Measurements from ENCODE around the gene RNU5D-1.
"Not testable (repeated sequence)": the region's sequence is repeated elsewhere in the genome, so short reads cannot be mapped to it uniquely, and the experiment has no call there.

Gene RNU5D-1

GRCh38 chr1:44740179-44740617, 9.2 kb upstream of the RNU5D-1 start:
- no peak for DNase-seq (ENCODE audit: low spot score in 2 of 2)
- H3K27ac Mint-ChIP-seq = peak overlapping the region; percentile 88
- peak overlapping the region; percentile 88 for H3K4me3 Mint-ChIP-seq
- H3K36me3 Mint-ChIP-seq = peaks cover 54% of the 10 kb centered on the region
- peaks cover 14% of the 10 kb centered on the region for H3K4me1 Mint-ChIP-seq
- ATAC-seq = no peak
- H3K9me3 Mint-ChIP-seq = no peaks in the 10 kb centered on the region

GRCh38 chr1:44739307-44740178, 8.6 kb upstream of the RNU5D-1 start, which contains the start of gene KIF2C:
Gene KIF2C, plus strand, starts transcription at chr1:44739837. Its CDS starts 96 bp downstream, at chr1:44739933.
- Mint-ChIP-seq H3K4me3 (peak within 1 kb of the TSS; percentile 88), H3K9me3 (no peaks in the 10 kb centered on the region), H3K27ac (peak within 1 kb of the TSS; percentile 88), H3K4me1 (peaks cover 14% of the 10 kb centered on the region), H3K36me3 (peaks cover 48% of the 10 kb centered on the region)
- peak; percentile 98 for ATAC-seq
- DNase-seq (ENCODE audit: low spot score in 2 of 2) = peak; percentile 87 to 98

DNA sequence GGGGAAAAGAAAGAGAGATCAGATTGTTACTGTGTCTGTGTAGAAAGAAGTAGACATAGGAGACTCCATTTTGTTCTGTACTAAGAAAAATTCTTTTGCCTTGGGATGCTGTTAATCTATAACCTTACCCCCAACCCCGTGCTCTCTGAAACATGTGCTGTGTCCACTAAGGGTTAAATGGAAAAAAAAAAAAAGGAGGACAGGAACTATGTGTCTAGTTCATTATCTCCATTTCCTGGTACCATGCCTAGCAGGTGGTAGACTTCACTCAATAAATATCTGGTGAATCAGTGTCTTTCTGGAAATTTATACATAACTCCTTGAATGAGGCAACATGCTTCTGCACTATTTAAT, 8.0 kb upstream of the RNU5D-1 start:
- H3K4me1 Mint-ChIP-seq = peaks cover 14% of the 10 kb centered on the region
- H3K4me3 Mint-ChIP-seq = peak overlapping the region; percentile 88
- peaks cover 42% of the 10 kb centered on the region for H3K36me3 Mint-ChIP-seq
- DNase-seq (ENCODE audit: low spot score in 2 of 2); ATAC-seq; H3K9me3 Mint-ChIP-seq: not testable (repeated sequence)
- H3K27ac Mint-ChIP-seq = peak overlapping the region; percentile 88

DNA sequence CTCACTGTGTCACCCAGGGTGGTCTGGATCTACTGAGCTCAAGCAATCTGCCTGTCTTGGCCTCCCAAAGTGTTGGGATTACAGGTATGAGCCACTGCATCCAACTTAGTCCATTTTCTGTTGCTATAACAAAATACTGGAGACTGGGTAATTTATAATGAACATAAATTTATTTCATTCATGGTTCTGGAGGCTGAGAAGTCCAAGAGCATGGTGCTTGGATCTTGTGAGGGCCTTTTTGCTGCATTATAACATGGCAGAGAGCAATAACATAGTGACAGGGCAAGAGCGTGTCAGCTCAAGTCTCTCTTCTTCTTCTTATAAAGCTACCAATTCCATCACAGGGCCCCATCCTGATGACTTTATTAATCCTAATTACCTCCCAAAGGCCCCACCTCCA, 5.0 kb upstream of the RNU5D-1 start:
- ATAC-seq (no peak), DNase-seq (ENCODE audit: low spot score in 2 of 2) (no peak)
- Mint-ChIP-seq H3K9me3 (no peaks in the 10 kb centered on the region), H3K4me1 (peaks cover 10% of the 10 kb centered on the region), H3K36me3 (peaks cover 25% of the 10 kb centered on the region), H3K27ac (no peak overlapping the region), H3K4me3 (no peak overlapping the region)

- Mint-ChIP-seq H3K4me3 (no peak overlapping the region), H3K9me3 (no peaks in the 10 kb centered on the region), H3K36me3 (peaks cover 24% of the 10 kb centered on the region), H3K4me1 (peaks cover 13% of the 10 kb centered on the region), H3K27ac (no peak overlapping the region)
- DNase-seq (ENCODE audit: low spot score in 2 of 2) (no peak), ATAC-seq (no peak)
Measured at GRCh38 chr1:44733784-44734183, 2.8 kb upstream of the RNU5D-1 start.

GRCh38 chr1:44733365-44733764, 2.4 kb upstream of the RNU5D-1 start:
- H3K4me3 Mint-ChIP-seq = no peak overlapping the region
- no peak overlapping the region for H3K27ac Mint-ChIP-seq
- peaks cover 14% of the 10 kb centered on the region for H3K4me1 Mint-ChIP-seq
- no peaks in the 10 kb centered on the region for H3K9me3 Mint-ChIP-seq
- ATAC-seq (no peak), DNase-seq (ENCODE audit: low spot score in 2 of 2) (no peak)
- H3K36me3 Mint-ChIP-seq = peaks cover 24% of the 10 kb centered on the region

DNA sequence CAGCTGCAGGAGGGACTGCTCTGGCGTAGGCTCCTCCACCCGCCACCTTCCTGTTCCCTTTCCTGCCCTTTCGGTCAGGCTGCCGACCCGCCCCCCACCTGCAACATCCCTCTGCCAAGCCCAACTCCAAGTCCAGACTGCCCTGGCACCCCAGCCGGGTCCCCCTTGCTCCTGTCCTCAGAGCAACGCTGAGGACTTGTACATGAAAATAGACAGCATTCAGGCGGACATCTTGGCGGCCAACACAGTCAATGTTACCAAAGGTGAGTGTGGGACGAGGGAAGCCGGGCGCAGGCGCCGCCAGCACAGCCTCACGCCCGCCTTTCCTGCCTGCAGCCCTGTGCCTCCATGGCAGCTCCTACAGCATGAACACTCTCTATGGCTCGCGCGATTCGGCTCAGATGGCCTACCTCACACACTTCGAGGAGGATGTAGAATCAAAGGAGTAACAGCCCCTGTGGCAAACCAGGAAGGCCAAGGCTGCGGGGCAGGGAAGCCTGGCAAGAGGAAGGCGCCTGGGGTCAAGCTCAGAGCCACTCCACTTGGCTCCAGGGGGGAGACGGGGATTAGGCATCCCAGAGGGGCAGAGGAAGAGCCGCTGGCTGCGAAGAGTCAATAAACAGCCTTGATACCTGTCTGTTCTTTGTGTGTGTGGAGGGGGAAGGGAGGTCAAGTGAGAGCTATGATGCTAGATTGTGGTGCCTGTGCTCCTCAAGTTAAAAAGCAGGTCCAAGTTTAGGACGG, 5.8 kb downstream of the RNU5D-1 start:
- Mint-ChIP-seq H3K27ac (peak overlapping the region; percentile 67), H3K4me3 (peak overlapping the region; percentile 47), H3K9me3 (no peaks in the 10 kb centered on the region), H3K4me1 (peaks cover 57% of the 10 kb centered on the region), H3K36me3 (peaks cover 34% of the 10 kb centered on the region)
- no peak for DNase-seq (ENCODE audit: low spot score in 2 of 2)
- no peak for ATAC-seq

DNA sequence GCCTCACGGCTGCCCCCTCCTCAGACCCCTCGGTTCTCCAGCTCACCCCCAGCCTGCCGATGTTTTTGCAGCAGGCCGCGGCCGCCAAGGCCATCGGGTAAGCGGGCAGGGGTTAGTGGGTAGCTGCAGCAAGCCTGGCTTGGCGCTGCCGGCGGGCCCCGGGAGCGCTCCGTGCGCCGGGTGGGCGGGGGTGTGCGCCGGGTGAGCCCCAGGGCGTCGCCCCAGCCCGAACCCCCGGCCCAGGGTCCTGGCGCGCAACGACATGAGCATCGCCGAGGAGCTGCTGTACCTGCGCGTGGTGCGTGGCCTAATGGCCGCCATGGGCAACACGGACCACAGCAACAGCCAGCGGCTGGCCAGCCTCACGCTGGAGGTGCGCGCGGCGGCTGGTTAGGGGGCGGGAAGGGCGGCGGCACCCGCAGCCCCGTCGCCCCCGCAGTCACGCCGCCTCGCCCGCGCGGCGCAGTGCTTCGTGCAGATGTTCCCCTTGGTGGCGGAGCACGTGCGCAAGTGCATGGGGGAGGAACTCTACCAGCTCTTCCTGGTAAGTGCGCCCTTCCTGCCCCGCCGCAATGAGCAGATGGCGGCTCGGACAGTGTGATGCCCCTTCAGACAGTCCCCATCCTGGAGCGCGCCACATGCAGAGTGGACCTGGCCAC, 6.5 kb downstream of the RNU5D-1 start:
- ATAC-seq = no peak
- peaks cover 60% of the 10 kb centered on the region for H3K4me1 Mint-ChIP-seq
- no peaks in the 10 kb centered on the region for H3K9me3 Mint-ChIP-seq
- H3K36me3 Mint-ChIP-seq = peaks cover 30% of the 10 kb centered on the region
- DNase-seq (ENCODE audit: low spot score in 2 of 2) = no peak
- H3K27ac Mint-ChIP-seq = peak overlapping the region; percentile 67
- H3K4me3 Mint-ChIP-seq = peak overlapping the region; percentile 55

DNA sequence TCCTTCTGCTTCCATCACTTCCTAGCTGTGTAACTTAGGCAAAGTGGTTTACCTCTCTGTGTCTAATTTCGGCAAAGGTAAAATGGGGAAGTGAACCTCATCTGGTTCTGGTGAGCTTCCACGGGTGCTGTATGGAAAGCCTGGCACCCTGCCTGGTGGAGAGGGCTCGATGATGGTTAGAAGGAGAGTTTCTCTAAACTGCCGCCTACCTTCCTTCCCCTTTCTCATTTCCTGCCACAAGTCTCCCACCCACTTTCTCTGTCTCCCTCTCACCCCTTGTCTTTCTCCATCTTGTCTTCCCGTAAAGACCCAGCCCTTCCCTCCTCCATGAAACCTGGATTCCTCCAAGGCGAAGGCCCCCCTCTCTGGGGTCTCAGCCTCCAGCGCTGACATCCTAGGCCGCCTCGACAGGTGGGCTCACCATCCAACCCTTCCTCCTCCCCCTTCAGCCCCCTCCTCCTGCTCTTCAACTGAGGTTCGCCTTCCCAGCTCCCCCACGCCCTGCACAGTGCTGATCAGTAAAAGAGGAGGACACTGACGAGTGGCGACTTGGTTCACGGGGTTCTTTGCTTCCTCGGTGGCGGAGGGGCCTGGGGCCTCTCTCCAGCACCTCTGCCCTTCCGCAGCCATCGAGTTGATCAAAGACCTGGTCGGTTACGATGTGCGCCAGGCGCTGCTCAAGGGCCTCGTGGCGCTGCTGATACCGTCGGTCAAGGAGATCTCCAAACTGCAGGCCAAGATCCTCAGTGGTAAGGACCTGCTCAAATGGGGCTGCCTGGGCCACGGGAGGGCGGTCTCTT, 7.3 kb downstream of the RNU5D-1 start:
- ATAC-seq = no peak
- Mint-ChIP-seq H3K36me3 (peaks cover 30% of the 10 kb centered on the region), H3K9me3 (no peaks in the 10 kb centered on the region), H3K4me3 (peak overlapping the region; percentile 55), H3K4me1 (peaks cover 59% of the 10 kb centered on the region), H3K27ac (peak overlapping the region; percentile 67)
- no peak for DNase-seq (ENCODE audit: low spot score in 2 of 2)

GRCh38 chr1:44723064-44723463, 7.9 kb downstream of the RNU5D-1 start:
- H3K4me3 Mint-ChIP-seq = peak overlapping the region; percentile 55
- H3K4me1 Mint-ChIP-seq = peaks cover 63% of the 10 kb centered on the region
- no peaks in the 10 kb centered on the region for H3K9me3 Mint-ChIP-seq
- ATAC-seq (no peak), DNase-seq (ENCODE audit: low spot score in 2 of 2) (no peak)
- H3K36me3 Mint-ChIP-seq = peaks cover 30% of the 10 kb centered on the region
- H3K27ac Mint-ChIP-seq = peak overlapping the region; percentile 67

GRCh38 chr1:44721485-44722361, 9.2 kb downstream of the RNU5D-1 start:
- peak; percentile 91 for ATAC-seq
- Mint-ChIP-seq H3K36me3 (peaks cover 30% of the 10 kb centered on the region), H3K9me3 (no peaks in the 10 kb centered on the region), H3K27ac (peak overlapping the region; percentile 99), H3K4me3 (peak overlapping the region; percentile 55), H3K4me1 (peaks cover 72% of the 10 kb centered on the region)
- DNase-seq (ENCODE audit: low spot score in 2 of 2) = peak; percentile 48 to 89

DNA sequence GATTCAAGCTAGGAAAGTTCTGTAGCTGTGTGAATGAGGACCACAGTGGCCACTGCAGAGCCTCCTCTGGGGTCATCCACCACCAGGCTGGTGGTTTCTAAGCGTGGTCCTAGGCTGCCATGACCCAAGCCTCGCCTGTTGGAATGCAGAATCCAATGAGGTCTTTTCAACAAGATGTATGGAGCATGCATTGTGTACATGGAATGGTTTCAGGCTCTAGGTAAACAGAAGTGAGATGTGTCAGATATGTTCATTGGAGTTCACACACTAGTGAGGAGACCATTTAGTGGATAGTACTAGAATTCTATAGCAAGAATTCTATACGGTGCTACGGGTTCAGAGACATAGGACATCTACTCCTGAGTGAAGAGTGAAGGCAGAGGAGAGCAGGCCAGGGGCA, 10.7 kb downstream of the RNU5D-1 start:
- no peaks in the 10 kb centered on the region for H3K9me3 Mint-ChIP-seq
- peaks cover 30% of the 10 kb centered on the region for H3K36me3 Mint-ChIP-seq

GRCh38 chr1:44719318-44719717, 11.7 kb downstream of the RNU5D-1 start:
- ATAC-seq = no peak
- Mint-ChIP-seq H3K27ac (no peak overlapping the region), H3K4me3 (no peak overlapping the region)

More for the DNA sequence above, 10.7 kb downstream of the RNU5D-1 start:
- DNase-seq (ENCODE audit: low spot score in 2 of 2) (no peak), ATAC-seq (no peak)
- peak overlapping the region; percentile 99 for H3K27ac Mint-ChIP-seq
- H3K4me3 Mint-ChIP-seq = peak overlapping the region; percentile 55
- peaks cover 81% of the 10 kb centered on the region for H3K4me1 Mint-ChIP-seq

DNA sequence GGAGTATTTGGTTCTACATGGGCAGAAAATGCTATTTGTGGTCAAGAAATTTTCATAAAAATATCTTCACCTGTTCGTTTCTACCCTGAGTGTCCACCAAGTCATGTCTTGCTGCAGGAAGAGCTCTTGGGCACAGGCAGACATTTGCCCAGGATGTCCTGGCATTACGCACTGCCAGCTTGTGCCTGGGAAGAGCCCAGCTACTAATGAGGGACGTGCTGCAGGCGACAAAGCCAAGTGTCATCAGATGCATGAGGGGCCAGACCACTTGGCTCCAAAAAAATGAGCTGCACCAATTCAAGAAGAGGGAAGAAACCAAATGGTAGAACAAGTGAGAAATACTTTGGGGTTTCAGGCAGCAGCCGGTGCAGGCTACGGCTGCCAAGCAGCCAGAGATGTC, 12.9 kb downstream of the RNU5D-1 start:
- DNase-seq (ENCODE audit: low spot score in 2 of 2) = no peak
- H3K4me1 Mint-ChIP-seq = peaks cover 69% of the 10 kb centered on the region
- H3K4me3 Mint-ChIP-seq = no peak overlapping the region
- no peaks in the 10 kb centered on the region for H3K9me3 Mint-ChIP-seq
- H3K36me3 Mint-ChIP-seq = peaks cover 28% of the 10 kb centered on the region
- H3K27ac Mint-ChIP-seq = no peak overlapping the region
- ATAC-seq = no peak

More at GRCh38 chr1:44719318-44719717, 11.7 kb downstream of the RNU5D-1 start:
- DNase-seq (ENCODE audit: low spot score in 2 of 2) = no peak
- peaks cover 30% of the 10 kb centered on the region for H3K36me3 Mint-ChIP-seq
- peaks cover 80% of the 10 kb centered on the region for H3K4me1 Mint-ChIP-seq
- no peaks in the 10 kb centered on the region for H3K9me3 Mint-ChIP-seq

Measured in stimulated activated effector memory CD8-positive, alpha-beta T cell treated with anti-CD3 and anti-CD28 coated beads, Interleukin-12 subunit alpha, Interleukin-12 subunit beta, amount 100 ng/mL, for 72 hours (primary cell).